ELR (cell line): ENCODE data around the gene SUSD4.
"Not testable (repeated sequence)": the region's sequence is repeated elsewhere in the genome, so short reads cannot be mapped to it uniquely, and the experiment has no call there.

Experiments
- DNase-seq: peaks from one replicate; pipeline ENCODE4 v3.0.0-alpha.2; 2015; ENCODE audit warnings: low read depth

SUSD4 gene

DNA sequence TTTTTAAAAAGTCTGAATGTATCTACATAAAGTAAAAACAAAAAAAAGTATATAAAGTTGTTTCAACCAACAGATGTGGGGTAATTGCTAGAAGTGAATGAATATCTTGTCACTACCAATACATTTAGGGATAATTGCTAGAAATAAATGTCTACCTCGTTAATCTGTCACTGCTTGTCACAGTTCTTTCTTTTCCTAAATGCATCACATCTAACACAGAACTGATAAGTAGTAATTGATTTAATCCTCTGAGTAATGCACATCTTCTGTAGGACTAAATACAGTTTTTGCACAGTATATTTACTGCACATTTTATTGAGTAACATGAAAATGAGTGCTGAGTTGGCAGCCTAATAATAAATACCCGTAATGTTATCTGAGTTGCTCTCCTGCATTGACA lies 72.2 kb downstream of the SUSD4 start:
- no peak for DNase-seq

DNA sequence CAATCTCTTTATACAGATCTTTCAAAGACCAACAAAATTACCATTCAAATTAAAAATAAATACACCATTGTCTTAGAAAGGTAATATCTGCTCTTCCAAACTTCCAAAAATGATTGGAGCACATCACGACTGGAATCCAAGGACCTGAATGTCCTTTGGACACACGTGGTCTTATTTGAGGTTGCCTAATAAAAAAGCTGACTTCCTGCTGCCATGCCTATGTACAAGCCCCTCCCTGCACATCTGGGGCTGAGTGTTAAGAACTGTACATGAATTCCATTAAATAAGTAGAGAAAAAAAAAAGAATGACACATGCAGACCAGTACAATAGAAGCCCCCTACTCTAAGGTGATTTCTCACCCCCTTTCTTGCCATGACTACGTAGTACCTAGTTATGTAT lies 73.6 kb downstream of the SUSD4 start:
- no peak for DNase-seq

DNA sequence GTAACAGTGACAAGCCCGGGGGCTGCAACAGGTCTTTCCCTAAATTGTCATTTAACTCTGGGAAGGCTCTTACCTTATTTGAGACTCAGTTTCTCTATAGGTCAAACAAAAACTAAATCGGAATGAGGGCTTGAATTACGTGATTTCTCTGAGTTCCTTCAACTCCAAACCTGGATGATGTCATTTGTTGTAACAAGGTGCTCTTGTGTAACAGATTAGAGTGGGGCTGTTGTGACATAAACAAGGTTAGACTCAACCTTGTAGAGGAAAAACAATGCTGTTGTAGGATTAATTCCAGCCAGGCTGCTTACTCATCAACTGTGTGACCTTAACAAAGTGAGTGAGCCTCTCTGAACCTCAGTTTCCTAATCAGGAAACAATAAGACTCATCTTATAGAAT lies 74.4 kb downstream of the SUSD4 start:
- DNase-seq = no peak

DNA sequence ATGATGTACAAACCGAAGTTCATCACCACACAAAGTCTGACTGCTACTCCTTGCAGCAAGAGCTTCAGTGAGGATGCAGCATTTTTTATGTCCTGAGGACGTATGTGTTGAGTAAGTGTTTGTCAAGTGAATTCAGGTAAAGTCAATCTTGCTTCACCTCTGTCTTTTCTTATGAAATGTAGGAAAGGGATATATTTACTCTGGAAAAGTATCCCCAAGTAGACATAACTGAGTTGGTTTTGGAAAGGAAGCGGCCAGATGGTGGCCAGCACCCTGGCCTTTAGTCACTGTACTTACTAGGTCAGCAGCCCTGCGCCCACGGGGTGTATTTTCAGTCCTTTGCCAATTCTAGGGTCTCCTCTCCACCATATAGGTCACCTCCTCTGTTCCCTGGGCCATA lies 75.2 kb downstream of the SUSD4 start:
- DNase-seq = no peak

DNA sequence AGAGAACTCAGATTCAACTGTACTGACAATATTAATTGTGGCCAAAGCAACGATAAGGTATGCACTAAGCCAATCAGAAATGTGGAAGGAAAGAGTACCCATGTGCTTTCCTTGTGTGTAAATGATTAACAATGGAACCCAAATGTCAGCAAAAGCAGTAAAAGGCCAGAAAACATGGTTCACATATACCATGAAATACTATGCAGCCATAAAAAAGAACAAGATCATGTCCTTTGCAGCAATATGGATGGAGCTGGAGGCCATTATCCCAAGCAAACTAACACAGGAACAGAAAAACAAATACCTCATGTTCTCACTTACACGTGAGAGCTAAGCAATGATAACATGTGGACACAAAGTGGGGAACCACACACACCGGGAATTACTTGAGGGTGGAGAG lies 78.5 kb downstream of the SUSD4 start:
- no peak for DNase-seq

DNA sequence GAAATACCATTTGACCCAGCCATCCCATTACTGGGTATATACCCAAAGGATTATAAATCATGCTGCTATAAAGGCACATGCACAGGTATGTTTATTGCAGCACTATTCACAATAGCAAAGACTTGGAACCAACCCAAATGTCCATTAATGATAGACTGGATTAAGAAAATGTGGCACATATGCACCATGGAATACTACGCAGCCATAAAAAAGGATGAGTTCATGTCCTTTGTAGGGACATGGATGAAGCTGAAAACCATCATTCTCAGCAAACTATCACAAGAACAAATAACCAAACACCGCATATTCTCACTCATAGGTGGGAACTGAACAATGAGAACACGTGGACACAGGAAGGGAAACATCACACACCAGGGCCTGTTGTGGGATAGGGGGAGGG lies 80.3 kb downstream of the SUSD4 start:
- DNase-seq = not testable (repeated sequence)

DNA sequence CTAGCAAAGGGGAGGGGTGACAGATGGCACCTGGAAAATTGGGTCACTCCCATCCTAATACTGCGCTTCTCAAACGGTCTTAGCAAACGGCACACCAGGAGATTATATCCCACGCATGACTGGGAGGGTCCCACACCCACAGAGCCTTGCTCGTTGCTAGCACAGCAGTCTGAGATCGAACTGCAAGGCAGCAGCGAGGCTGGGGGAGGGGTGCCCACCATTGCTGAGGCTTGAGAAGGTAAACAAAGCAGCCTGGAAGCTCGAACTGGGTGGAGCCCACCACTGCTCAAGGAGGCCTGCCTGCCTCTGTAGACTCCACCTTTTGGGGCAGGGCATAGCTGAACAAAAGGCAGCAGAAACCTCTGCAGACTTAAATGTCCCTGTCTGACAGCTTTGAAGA lies 85.7 kb downstream of the SUSD4 start:
- not testable (repeated sequence) for DNase-seq

DNA sequence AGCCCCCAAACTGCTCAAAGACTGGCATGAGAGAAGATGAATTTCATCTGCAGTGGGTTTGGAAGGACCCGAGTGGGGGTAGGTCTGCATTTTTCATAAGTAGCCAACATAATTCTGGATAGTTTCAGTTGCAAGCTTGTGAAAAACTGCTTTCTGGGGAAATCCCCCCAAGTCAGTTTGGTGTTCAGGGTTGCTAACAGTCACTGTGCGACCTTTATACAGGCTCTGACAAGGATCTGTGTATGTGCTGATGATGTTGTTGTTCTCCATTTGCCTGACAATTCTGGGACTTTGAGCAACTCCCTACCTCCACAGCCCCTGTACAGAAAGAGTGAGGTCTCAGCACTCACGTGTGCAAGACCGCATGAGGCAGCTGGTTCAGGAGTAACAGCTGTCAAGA lies 87.9 kb downstream of the SUSD4 start:
- no peak for DNase-seq

DNA sequence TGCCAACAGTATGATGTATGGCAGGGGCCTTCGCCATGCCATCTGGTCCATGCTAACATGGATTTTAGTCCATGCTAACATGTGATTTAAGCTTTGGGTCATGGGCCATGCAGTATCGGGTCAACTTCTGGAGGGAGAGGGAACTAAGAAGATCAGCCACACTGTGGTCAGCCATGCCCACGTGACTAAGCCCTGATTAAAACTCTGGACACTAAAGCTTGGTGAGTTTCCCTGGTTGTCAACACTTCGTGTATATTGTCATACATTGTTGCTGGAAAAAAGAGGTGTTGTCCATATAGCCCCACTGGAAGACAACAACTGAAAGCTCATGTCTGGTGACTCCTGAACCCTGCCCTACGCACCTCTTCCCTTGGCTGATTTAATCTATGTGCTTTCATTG lies 90.5 kb downstream of the SUSD4 start:
- no peak for DNase-seq

DNA sequence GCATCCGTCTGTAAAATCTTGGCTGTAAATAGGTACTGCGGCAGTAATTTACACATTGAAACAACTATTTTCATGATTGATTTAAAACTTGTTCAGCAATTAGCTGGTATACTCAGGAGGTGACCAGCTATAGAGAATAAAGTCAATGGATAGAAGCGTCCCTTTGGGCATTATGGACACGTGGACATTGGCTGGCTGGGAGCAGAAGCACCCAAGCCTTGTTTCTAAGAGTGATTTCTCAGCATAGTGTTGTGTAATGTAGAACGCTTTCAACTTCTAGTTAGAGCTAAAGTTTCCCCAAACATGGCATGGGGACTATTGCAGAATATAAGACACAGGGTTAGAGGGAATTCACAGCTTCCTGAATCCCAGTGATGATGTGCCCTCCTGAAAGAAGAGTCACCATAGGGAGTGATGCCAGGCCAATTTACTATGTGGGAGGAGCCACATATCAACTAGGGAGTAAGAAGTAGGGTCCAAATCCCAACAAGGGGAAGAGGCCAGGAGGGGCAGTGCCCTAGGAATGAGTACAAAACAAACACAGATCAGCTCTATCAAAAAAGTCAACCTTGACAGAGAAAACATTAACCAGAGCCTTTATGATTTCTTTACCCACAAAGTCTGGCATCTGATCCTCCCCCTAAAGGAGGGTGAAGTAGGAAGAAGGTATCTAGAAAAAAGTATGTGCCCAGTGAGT lies 92.7 kb downstream of the SUSD4 start:
- DNase-seq = no peak

DNA sequence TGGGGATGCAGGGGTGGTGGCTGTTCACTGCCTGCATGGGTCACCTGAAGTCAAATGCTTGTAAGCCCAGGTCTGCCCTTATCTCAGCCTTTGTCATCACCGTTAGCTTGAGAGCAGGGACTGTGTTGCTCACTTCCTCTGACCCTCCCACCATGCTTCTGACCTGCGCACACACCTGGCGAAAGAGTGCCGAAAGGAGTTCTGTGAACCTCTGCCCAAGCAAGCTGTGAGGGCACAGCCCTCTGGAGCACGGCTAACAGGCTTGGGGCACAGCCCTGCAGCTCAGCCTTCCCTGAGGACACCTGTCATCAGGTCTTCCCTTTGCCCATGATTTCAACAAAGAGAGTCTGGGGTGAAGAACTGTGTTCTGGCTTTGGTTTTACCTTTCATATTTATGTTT lies 93.8 kb downstream of the SUSD4 start:
- no peak for DNase-seq

DNA sequence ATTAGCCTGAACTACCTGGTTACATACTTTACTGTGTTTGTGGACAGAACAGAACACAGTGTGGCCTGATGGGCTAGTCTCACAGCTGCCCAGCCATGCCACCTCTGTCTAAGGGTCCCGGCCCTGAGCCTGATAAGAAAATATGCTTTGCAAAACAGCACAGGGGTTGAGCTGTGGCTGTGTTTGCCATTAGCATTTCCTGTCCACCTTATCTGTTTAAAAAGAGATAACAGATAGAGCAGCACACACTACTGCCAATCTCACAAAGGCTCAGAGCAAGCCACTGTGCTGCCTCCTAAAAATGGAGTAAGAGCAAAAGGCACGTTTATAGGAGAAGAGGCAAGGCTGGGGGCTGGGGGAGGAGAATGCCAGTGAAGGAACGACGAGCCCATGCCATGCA lies 95.0 kb downstream of the SUSD4 start:
- no peak for DNase-seq

DNA sequence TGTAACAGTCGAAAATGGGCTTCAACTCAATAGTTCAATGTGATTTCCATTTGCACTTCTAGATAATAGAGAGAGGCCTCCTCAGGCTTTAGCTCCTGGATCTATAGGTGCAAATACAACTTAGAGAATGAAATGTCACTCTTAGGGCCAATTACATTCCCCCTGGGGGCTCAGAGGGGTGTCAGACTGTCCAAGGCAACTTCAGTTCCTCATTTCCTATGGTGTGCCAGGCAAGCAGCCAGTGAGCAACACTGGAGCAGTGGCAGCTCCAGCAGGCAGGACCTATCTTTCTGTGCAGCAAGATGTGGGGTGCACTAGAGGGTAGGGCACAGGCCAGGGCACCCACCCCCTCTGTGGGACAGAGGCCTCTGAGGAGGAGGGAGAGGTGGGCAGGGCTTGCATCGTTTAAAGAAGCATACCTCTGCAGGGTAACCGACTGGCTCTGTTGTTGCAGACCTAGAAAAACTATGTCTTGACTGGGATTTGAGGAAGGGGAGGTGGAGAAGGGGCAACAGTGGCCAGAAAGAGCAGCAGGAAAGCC lies 97.3 kb downstream of the SUSD4 start:
- no peak for DNase-seq

DNA sequence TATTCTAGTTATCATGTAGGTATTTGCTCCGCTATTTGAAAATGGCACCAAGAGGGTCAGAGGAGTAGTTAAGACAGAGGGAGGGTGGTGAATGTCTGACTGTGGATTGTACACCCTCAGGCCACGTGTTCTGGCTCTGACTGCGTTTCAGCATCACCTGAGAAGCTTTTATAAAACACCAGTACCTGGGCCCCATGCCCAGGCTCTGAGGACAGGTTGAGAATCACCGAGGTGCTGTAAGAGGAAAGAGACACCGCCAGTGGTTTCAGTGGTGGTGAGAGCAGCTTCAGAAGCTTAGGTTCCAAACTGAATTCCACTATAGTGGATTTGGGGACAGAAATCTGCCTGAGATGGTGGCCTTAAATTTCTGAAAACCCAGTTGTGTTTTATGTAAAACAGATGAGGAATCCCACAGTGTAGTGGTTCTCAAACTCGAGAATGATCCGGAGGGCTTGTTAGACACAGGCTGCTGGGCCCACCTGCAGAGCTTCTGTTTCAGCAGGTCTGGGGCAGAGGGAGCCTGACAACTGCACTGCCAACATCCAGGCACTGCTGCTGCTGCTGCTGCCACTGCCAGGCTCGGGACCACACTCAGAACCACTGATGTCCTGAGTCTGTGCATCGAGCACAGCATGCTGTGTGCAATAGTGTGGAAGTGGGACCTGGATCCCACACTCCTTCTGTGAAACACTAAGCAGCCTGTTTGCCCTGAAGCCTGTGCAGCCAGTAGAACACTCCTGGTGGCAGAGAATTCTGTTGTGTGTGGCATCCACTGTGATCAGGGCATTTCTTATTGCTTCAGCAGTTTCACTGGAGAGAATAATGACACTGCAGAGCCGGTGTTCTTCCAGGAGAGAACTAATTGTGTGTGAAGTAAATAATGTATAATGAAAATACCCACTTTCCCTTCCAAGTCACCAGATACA lies 98.7 kb downstream of the SUSD4 start:
- DNase-seq = no peak

DNA sequence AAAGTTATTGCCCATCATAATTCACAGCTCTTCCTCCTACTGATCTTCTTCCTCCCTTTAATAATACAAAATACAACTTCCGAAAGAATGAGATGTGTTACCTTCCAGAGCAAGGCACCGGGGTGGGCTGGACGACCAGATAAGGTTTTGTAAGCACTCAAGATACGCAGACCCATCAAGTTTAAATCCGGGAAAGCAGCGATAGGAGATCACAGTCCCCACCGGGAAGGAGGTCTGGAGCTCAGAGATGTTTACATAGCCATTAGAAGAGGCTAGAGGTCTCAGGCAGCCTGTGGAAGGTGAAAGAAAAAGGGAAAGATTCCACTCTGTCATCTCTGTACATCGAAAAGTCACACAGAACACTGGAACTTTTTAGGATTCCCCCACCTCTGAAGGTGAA lies 99.4 kb downstream of the SUSD4 start:
- no peak for DNase-seq

DNA sequence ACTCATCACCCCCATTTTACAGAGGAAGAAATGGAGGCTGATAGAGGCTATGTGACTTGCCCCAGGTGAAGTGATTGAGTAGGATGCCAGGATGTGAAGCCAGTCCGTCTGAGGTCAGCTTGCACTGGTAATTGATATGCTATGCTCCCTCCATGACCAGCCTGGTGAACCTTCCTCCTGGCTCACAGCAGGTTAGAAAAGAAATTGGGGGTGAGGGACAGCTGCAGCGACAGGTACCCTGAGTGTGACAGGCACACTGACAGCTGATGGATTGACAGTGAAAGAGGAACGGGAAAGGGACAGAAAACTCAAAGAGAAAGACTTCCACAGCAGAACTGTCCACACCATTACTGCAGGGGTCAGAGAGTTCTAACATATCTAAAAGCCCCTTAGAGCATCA lies 102.1 kb downstream of the SUSD4 start:
- no peak for DNase-seq

DNA sequence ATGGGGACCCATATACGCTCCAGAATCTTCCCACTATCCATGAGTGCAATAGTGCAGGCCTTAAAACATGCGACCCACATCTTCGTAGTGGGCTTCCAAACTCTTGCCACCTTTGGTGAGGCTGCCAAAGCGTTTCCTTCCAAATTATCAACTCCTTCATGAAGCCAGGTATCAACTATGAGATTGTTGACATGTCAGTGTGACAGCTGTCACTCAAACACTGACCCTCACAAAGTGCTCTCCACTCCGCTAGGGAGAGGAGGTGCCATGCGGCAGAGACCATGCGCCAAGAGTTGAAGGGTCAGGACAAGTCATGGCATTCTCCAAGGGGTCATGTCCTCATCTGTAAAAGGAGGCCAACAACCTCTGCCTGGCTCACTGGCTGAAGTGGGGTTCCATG lies 103.3 kb downstream of the SUSD4 start:
- DNase-seq = no peak

DNA sequence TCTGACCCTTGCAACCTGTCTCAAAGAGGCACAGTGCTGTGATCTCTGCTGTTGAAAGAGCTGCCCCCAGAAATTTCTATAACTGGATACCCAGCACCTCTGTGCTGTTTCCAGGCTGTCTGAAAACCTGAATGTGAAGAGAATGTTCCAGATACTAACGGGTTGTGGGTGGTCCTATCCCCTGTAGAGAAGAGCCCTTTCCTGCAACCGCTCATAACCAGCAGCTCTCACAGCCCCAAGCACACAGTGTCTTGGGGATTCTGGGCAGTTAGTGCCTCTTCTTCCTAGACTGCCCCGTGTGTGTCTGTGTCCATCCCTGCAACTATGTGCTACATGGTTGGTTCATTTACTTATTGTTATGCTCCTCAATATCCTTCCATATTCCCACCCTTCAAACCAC lies 104.5 kb downstream of the SUSD4 start:
- no peak for DNase-seq

DNA sequence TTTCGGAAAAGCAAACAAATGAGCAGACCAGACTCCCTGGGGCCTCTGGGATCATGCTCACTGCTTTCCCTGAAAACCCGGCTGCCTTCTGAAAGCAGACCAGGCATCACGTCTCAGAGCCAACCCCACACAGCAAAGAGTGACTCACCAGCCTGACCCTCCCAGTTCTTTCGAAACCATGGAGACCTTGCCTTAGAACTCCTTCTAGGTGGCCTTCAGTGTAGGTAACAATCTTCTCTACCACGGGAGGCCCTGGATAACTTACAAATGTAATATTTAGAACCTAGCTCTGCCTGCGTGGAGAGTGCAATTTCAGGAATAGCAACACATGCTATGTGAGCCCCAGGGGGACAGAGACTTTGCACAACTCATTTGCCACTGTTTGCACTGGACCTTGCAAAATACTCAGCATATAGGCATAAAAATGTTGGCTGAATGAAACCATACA lies 105.2 kb downstream of the SUSD4 start:
- DNase-seq = peak; percentile 74

DNA sequence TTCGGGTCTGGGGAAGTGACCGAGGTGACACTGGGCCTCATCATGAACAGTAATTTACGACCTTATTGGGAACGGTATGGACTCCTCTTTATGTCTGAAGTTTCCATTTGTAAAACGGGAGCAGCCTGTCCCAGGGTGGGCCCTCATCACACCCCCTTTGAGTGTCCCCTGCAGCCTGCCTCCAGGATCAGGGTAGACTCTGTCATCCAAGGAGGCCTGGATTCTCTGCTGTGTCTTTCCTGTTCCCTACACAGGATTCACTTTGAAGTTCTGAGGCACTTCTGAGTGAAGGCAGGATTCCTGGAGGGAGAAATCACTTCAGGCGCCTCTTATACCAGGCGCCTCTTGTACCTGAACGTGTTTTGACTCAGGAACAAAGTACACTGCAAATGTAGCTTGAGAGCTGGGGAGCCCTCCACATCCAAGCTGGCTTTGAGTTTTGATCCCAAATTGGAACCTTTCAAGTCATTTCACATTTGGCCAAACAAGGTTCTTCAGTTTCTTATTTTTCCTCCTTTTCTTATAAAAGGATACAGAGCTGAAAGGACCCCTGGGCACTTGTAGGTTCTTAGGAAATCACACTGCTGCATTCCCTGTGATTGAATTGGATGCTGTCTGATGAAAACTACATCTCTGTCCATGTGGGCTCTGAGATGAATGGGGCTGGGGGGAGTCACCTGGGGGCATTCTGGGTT lies 106.0 kb downstream of the SUSD4 start:
- no peak for DNase-seq

DNA sequence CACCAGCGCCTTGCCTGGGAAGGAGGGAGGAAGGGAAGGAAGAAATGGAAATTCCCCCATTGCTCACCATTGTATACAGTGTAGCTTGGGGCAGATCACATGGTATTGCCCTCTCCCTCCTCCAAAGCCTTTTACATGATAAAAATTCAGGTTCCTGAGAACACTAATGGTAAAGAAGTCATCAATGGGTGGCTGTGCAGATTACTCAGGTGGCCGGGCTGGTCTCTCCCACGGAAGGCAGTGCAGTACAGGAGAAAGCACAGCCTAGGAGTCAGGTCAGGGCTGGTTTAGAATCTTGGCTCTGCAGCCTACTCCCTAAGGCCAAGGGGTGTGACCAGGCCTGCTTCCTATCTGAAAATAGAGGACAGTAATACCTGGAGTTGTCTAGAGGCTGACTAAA lies 107.9 kb downstream of the SUSD4 start:
- DNase-seq = no peak

DNA sequence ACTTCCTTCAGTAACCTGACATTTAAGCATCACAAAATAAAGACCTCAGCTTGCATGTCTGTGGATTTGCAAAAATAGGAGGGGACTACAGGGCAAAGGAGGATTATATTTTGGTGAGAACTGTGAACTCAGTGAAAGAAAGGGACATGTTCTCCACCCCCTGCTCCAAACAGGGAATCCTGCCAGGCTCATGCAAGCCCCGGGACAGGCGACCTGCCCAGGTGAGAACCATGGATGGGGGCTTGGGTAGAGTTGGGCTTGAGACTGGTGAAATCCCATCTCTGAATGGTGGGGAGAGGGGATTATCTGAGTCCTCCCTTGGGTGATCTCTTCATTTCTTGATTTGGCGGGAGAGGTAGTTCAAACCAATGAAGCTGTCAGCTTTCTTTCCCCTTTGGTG lies 110.1 kb downstream of the SUSD4 start:
- no peak for DNase-seq

DNA sequence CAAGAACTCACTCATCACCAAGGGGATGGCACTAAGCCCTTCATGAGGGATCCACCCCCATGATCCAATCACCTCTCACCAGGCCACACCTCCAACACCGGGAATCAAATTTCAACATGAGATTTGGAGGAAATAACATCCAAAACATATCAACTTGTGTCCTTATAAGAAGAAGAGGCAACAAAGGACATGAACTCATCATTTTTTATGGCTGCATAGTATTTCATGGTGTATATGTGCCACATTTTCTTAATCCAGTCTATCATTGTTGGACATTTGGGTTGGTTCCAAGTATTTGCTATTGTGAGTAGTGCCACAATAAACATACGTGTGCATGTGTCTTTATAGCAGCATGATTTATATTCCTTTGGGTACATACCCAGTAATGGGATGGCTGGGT lies 112.6 kb downstream of the SUSD4 start:
- DNase-seq = not testable (repeated sequence)
